ENCODE measurements around the gene ERLEC1.
"Not testable (repeated sequence)": the region's sequence is repeated elsewhere in the genome, so short reads cannot be mapped to it uniquely, and the experiment has no call there.

ERLEC1 gene

GRCh38 chr2:53786705-53787613 lies at the start of gene ERLEC1, which contains the start of gene ASB3:
ERLEC1 (plus strand) TSS chr2:53787044; CDS start chr2:53787211, 167 bp downstream.
ASB3 (minus strand) TSS chr2:53786953; CDS start chr2:53765572, 21,381 bp downstream.
- DNase-seq, result peak; percentile 92 to 93

- DNase-seq, result no peak
Measured at GRCh38 chr2:53737091-53737490, 49.8 kb upstream of the ERLEC1 start.

GRCh38 chr2:53739032-53739431 lies 47.8 kb upstream of the ERLEC1 start:
- no peak for DNase-seq

- DNase-seq, result peak; percentile 14 to 48
Measured at GRCh38 chr2:53740170-53740569, 46.7 kb upstream of the ERLEC1 start.

GRCh38 chr2:53744395-53745065 lies 42.3 kb upstream of the ERLEC1 start:
- no peak for DNase-seq

- DNase-seq, result no peak
Measured at GRCh38 chr2:53750041-53750768, 36.6 kb upstream of the ERLEC1 start.

GRCh38 chr2:53751728-53752127 lies 35.1 kb upstream of the ERLEC1 start:
- no peak for DNase-seq

- DNase-seq, result no peak
Measured at GRCh38 chr2:53752385-53752784, 34.5 kb upstream of the ERLEC1 start.

- DNase-seq, result no peak
Measured at GRCh38 chr2:53753041-53753440, 33.8 kb upstream of the ERLEC1 start.

- DNase-seq, result no peak
Measured at GRCh38 chr2:53755121-53755520, 31.7 kb upstream of the ERLEC1 start.

GRCh38 chr2:53756644-53757043 lies 30.2 kb upstream of the ERLEC1 start:
- DNase-seq, result no peak

GRCh38 chr2:53757206-53757605 lies 29.6 kb upstream of the ERLEC1 start:
- not testable (repeated sequence) for DNase-seq

- no peak for DNase-seq
Measured at GRCh38 chr2:53765767-53766166, 21.1 kb upstream of the ERLEC1 start.

GRCh38 chr2:53767405-53768241 lies 19.2 kb upstream of the ERLEC1 start, which contains the start of gene CHAC2:
CHAC2 (plus strand) TSS chr2:53767804; CDS start chr2:53767887, 83 bp downstream.
- DNase-seq, result peak; percentile 88 to 92

- DNase-seq, result peak; percentile 11 to 52
Measured at GRCh38 chr2:53768242-53768542, 18.7 kb upstream of the ERLEC1 start.

GRCh38 chr2:53769318-53769945 lies 17.4 kb upstream of the ERLEC1 start:
- DNase-seq, result no peak

GRCh38 chr2:53770264-53770663 lies 16.6 kb upstream of the ERLEC1 start:
- no peak for DNase-seq

- DNase-seq, result no peak
Measured at GRCh38 chr2:53777134-53777533, 9.7 kb upstream of the ERLEC1 start.

GRCh38 chr2:53778536-53779162 lies 8.2 kb upstream of the ERLEC1 start:
- no peak for DNase-seq

GRCh38 chr2:53780056-53780455 lies 6.8 kb upstream of the ERLEC1 start:
- DNase-seq, result no peak

GRCh38 chr2:53782676-53783075 lies 4.2 kb upstream of the ERLEC1 start:
- DNase-seq, result no peak

Measured in NCI-H2081 (cell line).